ENCODE data around the gene CALCOCO1. TPM values are rescaled to one million over a fixed set of nuclear protein-coding genes. Genes with fewer than 3 reads are reported as not detected.

The CALCOCO1 gene
- total and polyA plus RNA-seq, 4 experiments from 2014 or later, result 77.3 to 178 (median 133) TPM

GRCh38 chr12:53695152-53696145 lies 31.8 kb downstream of the CALCOCO1 start:
- Mint-ChIP-seq H3K4me1 (peaks cover 21 to 39% (median 29%) of the 10 kb centered on the region in 4 donors), H3K27ac (peak overlapping the region in 2 of 7 donors; percentile 24 to 27), H3K27me3 (peaks cover 56 to 67% of the 10 kb centered on the region in 2 donors), H3K4me3 (peak overlapping the region; percentile 73 to 90 (median 83)), H3K36me3 (peaks cover 0 to 4% of the 10 kb centered on the region in 2 donors), H3K9me3 (peaks cover 0 to 4% (median 0%) of the 10 kb centered on the region in 8 donors)
- peaks cover 23% of the 10 kb centered on the region for H3K4me1 ChIP-seq (ENCODE audit: insufficient read depth, low read length)
- H3K36me3 ChIP-seq (ENCODE audit: insufficient read depth, low read length), result no peaks in the 10 kb centered on the region
- DNase-seq, result no peak
- H3K4me3 ChIP-seq (ENCODE audit: low read length in 2 of 2), result no peak overlapping the region
- ChIA-PET CTCF (ENCODE audit: partially characterized antibody) (interaction anchor here (13.4 kb wide), 1 partner anchor 49 kb away, joined by 215 read pairs; no protein-coding TSS in a partner anchor), POLR2A (ENCODE audit: partially characterized antibody) (interaction anchor here (0.5 to 1.4 kb wide), 3 partner anchors 14 to 20 kb away, joined by 3 to 5 read pairs (median 4); partner anchors contain the start of gene ATP5MC2)
- no peak overlapping the region for H3K27ac ChIP-seq (ENCODE audit: low read depth, low read length)
- intact Hi-C loops (cut with micrococcal nuclease), result loop anchor here (2.0 kb wide), 1 partner anchor 19 kb away; the partner anchor contains the start of gene ATP5MC2
- no peaks in the 10 kb centered on the region for H3K9me3 ChIP-seq (ENCODE audit: control insufficient read depth in 1 of 2, low read length in 2 of 2)
- peaks cover 45% of the 10 kb centered on the region for H3K27me3 ChIP-seq (ENCODE audit: insufficient read depth, low read length)

DNA sequence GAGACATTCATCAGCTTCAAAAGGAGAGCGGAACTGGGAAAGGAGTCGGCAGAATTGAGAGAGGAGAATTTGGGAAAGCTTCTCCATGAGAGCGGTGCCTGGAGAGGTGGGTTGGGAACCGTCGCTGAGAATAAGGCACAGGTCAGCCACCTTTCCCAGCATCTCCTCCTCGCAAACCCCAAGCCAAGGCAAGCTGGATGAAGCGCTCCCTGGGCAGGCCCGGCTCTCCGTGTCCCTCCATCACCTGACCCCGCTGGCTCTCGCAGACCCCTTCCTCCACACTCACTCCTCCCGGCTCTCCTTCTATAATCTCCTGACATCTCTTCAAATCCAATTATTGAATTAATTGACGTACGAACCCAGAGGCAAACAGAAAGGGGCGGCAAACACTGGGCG lies 32.5 kb downstream of the CALCOCO1 start:
- H3K27me3 ChIP-seq (ENCODE audit: insufficient read depth, low read length), result peaks cover 44% of the 10 kb centered on the region
- peak overlapping the region in 2 of 7 donors; percentile 24 to 29 for H3K27ac Mint-ChIP-seq
- H3K36me3 ChIP-seq (ENCODE audit: insufficient read depth, low read length), result no peaks in the 10 kb centered on the region
- H3K27ac ChIP-seq (ENCODE audit: low read depth, low read length), result no peak overlapping the region
- H3K4me1 Mint-ChIP-seq, result peaks cover 21 to 39% (median 29%) of the 10 kb centered on the region in 4 donors
- intact Hi-C loops (cut with micrococcal nuclease), result no loop called here
- POLR2A ChIA-PET (ENCODE audit: partially characterized antibody), result interaction anchor here (0.5 to 1.4 kb wide), 3 partner anchors 13 to 19 kb away, joined by 3 to 5 read pairs (median 4); partner anchors contain the start of gene ATP5MC2
- H3K4me3 ChIP-seq (ENCODE audit: low read length in 2 of 2), result no peak overlapping the region
- CTCF ChIA-PET (ENCODE audit: partially characterized antibody), result interaction anchor here (13.4 kb wide), 1 partner anchor 50 kb away, joined by 215 read pairs; no protein-coding TSS in a partner anchor
- peaks cover 55 to 60% of the 10 kb centered on the region in 2 donors for H3K27me3 Mint-ChIP-seq
- peaks cover 23% of the 10 kb centered on the region for H3K4me1 ChIP-seq (ENCODE audit: insufficient read depth, low read length)
- peaks cover 0 to 4% (median 0%) of the 10 kb centered on the region in 8 donors for H3K9me3 Mint-ChIP-seq
- no peaks in the 10 kb centered on the region for H3K9me3 ChIP-seq (ENCODE audit: control insufficient read depth in 1 of 2, low read length in 2 of 2)
- H3K36me3 Mint-ChIP-seq, result peaks cover 0 to 4% of the 10 kb centered on the region in 2 donors
- peak overlapping the region; percentile 65 to 90 (median 83) for H3K4me3 Mint-ChIP-seq
- DNase-seq, result no peak

DNA sequence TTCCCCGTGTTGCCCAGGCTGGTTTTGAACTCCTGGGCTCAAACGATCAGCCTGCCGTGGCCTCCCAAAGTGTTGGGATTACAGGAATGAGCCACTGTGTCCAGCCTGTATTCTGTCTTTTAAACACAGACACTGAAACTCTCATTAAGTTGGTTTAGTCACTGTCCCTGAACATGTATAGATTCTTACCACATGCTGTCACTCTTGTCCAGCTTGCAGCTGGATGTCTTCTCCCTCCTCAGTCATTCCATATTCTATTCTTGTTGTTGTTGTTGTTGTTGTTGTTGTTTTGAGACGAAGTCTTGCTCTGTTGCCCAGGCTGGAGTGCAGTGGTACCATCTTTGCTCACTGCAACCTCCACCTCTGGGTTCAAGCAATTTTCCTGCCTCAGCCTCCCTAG lies 39.1 kb downstream of the CALCOCO1 start:
- Histone ChIP-seq H3K27me3 (ENCODE audit: insufficient read depth, low read length) (no peaks in the 10 kb centered on the region), H3K27ac (ENCODE audit: low read depth, low read length) (no peak overlapping the region), H3K4me3 (ENCODE audit: low read length in 2 of 2) (no peak overlapping the region), H3K4me1 (ENCODE audit: insufficient read depth, low read length) (no peaks in the 10 kb centered on the region), H3K9me3 (ENCODE audit: control insufficient read depth in 1 of 2, low read length in 2 of 2) (no peaks in the 10 kb centered on the region), H3K36me3 (ENCODE audit: insufficient read depth, low read length) (no peaks in the 10 kb centered on the region)
- H3K27me3 Mint-ChIP-seq, result peaks cover 11 to 17% of the 10 kb centered on the region in 2 donors
- intact Hi-C loops (cut with micrococcal nuclease), result no loop called here
- POLR2A ChIA-PET (ENCODE audit: partially characterized antibody), result no interaction called here
- H3K27ac Mint-ChIP-seq, result no peak overlapping the region
- no peak for DNase-seq
- no peaks in the 10 kb centered on the region for H3K4me1 Mint-ChIP-seq
- H3K9me3 Mint-ChIP-seq, result peaks cover 0 to 4% (median 0%) of the 10 kb centered on the region in 8 donors
- no peaks in the 10 kb centered on the region for H3K36me3 Mint-ChIP-seq
- CTCF ChIA-PET (ENCODE audit: partially characterized antibody), result interaction anchor here (3.7 to 13.4 kb wide), 2 partner anchors 12 to 56 kb away, joined by 16 to 215 read pairs; no protein-coding TSS in a partner anchor
- no peak overlapping the region for H3K4me3 Mint-ChIP-seq

- H3K4me3 ChIP-seq (ENCODE audit: low read length in 2 of 2), result no peak overlapping the region
- H3K4me1 ChIP-seq (ENCODE audit: insufficient read depth, low read length), result no peaks in the 10 kb centered on the region
- Mint-ChIP-seq H3K9me3 (no peaks in the 10 kb centered on the region), H3K36me3 (no peaks in the 10 kb centered on the region), H3K4me1 (no peaks in the 10 kb centered on the region), H3K27me3 (peaks cover 8 to 10% of the 10 kb centered on the region in 2 donors), H3K27ac (no peak overlapping the region), H3K4me3 (no peak overlapping the region)
- no peaks in the 10 kb centered on the region for H3K9me3 ChIP-seq (ENCODE audit: control insufficient read depth in 1 of 2, low read length in 2 of 2)
- no peak for DNase-seq
- H3K36me3 ChIP-seq (ENCODE audit: insufficient read depth, low read length), result no peaks in the 10 kb centered on the region
- POLR2A ChIA-PET (ENCODE audit: partially characterized antibody), result interaction anchor here (1.5 kb wide), 1 partner anchor 11 kb away, joined by 5 read pairs; the partner anchor contains the start of gene ATP5MC2
- no peaks in the 10 kb centered on the region for H3K27me3 ChIP-seq (ENCODE audit: insufficient read depth, low read length)
- intact Hi-C loops (cut with micrococcal nuclease), result no loop called here
- CTCF ChIA-PET (ENCODE audit: partially characterized antibody), result interaction anchor here (0.9 to 4.7 kb wide), 5 partner anchors 9 to 59 kb away, joined by 3 to 33 read pairs (median 6); partner anchors contain the start of gene ATP5MC2
- no peak overlapping the region for H3K27ac ChIP-seq (ENCODE audit: low read depth, low read length)
Observed at GRCh38 chr12:53686436-53686835, 40.8 kb downstream of the CALCOCO1 start.

- H3K27me3 ChIP-seq (ENCODE audit: insufficient read depth, low read length), result no peaks in the 10 kb centered on the region
- intact Hi-C loops (cut with micrococcal nuclease), result no loop called here
- H3K4me3 ChIP-seq (ENCODE audit: low read length in 2 of 2), result no peak overlapping the region
- CTCF ChIA-PET (ENCODE audit: partially characterized antibody), result interaction anchor here (1.3 to 4.7 kb wide), 3 partner anchors 16 to 61 kb away, joined by 3 to 33 read pairs (median 4); no protein-coding TSS in a partner anchor
- Mint-ChIP-seq H3K36me3 (no peaks in the 10 kb centered on the region), H3K4me3 (no peak overlapping the region), H3K4me1 (no peaks in the 10 kb centered on the region), H3K27me3 (peaks cover 7 to 10% of the 10 kb centered on the region in 2 donors), H3K9me3 (no peaks in the 10 kb centered on the region), H3K27ac (no peak overlapping the region)
- no peaks in the 10 kb centered on the region for H3K9me3 ChIP-seq (ENCODE audit: control insufficient read depth in 1 of 2, low read length in 2 of 2)
- POLR2A ChIA-PET (ENCODE audit: partially characterized antibody), result no interaction called here
- H3K27ac ChIP-seq (ENCODE audit: low read depth, low read length), result no peak overlapping the region
- no peak for DNase-seq
- H3K36me3 ChIP-seq (ENCODE audit: insufficient read depth, low read length), result no peaks in the 10 kb centered on the region
- no peaks in the 10 kb centered on the region for H3K4me1 ChIP-seq (ENCODE audit: insufficient read depth, low read length)
Observed at GRCh38 chr12:53684654-53685220, 42.5 kb downstream of the CALCOCO1 start.

DNA sequence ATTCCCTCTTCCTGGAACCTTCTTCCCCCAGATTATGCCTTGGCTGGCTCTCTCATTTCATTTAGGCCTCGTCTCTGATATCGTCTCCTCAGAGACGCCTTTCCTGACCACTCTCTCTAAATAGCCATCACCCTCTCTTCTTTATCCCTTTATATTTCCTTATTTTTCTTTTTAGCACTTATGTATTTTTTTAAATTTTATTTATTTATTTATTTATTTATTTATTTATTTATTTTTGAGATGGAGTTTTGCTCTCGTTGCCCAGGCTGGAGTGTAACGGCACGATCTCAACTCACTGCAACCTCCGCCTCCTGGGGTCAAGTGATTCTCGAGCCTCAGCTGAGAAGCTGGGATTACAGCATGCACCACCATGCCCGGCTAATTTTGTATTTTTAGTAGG lies 43.3 kb downstream of the CALCOCO1 start:
- peaks cover 10 to 13% of the 10 kb centered on the region in 2 donors for H3K27me3 Mint-ChIP-seq
- no peaks in the 10 kb centered on the region for H3K36me3 Mint-ChIP-seq
- Histone ChIP-seq H3K9me3 (ENCODE audit: control insufficient read depth in 1 of 2, low read length in 2 of 2) (no peaks in the 10 kb centered on the region), H3K4me1 (ENCODE audit: insufficient read depth, low read length) (no peaks in the 10 kb centered on the region), H3K27me3 (ENCODE audit: insufficient read depth, low read length) (no peaks in the 10 kb centered on the region), H3K27ac (ENCODE audit: low read depth, low read length) (no peak overlapping the region), H3K4me3 (ENCODE audit: low read length in 2 of 2) (no peak overlapping the region), H3K36me3 (ENCODE audit: insufficient read depth, low read length) (no peaks in the 10 kb centered on the region)
- peaks cover 0 to 2% (median 0%) of the 10 kb centered on the region in 8 donors for H3K9me3 Mint-ChIP-seq
- intact Hi-C loops (cut with micrococcal nuclease), result no loop called here
- POLR2A ChIA-PET (ENCODE audit: partially characterized antibody), result no interaction called here
- H3K27ac Mint-ChIP-seq, result no peak overlapping the region
- CTCF ChIA-PET (ENCODE audit: partially characterized antibody), result interaction anchor here (4.7 kb wide), 1 partner anchor 61 kb away, joined by 33 read pairs; no protein-coding TSS in a partner anchor
- no peak overlapping the region for H3K4me3 Mint-ChIP-seq
- no peaks in the 10 kb centered on the region for H3K4me1 Mint-ChIP-seq
- no peak for DNase-seq
